SKM-1 (cell line): ENCODE measurements around the gene ZCCHC2.

ENCODE experiments used
- DNase-seq: peaks from one replicate; lab custom pipeline; 2025; ENCODE audit not compliant: unreplicated experiment; lab: John Stamatoyannopoulos, UW

Gene ZCCHC2

DNA sequence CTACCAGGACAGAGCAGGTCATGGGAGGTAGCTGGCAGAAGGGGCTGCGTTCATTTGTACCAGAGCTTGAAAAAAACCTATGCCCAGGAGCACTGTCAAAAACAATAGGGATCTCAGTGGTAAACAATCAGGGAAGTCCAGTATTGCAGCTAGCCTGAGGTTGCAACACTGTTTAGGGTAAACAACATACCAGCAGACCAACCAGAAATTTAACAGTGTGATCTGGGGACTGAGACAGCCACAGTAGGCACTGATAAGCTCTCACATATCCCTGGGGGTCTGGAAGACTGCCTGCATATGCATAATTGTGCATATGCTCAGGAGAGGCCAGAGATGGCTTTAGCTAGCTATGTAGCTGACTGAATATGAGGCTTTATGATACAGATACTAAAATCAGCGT is 12.0 kb upstream of the ZCCHC2 start:
- no peak for DNase-seq

DNA sequence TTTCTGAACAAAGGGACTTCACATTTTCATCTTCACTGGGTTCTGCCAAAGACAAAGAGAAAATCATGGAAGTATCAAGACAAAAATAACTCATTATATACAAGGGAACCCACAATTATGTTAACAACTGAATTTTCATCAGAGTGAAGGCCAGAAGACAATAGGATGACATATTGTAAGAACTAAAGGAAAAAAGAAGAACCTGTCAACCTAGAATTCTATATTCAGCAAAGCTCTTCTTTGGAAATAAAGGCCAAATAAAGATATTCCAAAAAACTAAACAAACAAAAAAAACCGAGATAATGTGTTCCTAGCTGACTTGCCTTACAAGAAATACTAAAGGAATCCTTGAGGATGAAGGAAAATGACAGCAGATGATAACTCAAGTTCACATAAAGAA is 10.3 kb upstream of the ZCCHC2 start:
- DNase-seq: no peak

DNA sequence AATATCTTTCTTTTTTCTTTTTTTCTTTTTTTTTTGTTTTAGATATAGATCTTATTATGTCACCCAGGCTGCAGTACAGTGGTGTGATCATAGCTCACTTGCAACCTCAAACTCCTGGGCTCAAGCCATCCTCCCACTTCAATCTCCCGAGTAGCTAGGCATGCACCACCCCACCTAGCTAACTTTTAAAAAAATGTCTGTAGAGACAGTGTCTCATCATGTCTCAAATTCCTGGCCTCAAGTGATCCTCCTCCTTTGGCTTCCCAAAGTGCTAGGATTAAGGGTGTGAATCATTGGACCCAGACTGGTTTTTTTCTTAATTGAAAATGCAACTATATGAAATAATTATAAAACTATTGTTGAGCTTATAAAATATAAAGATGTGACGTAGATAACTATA is 9.8 kb upstream of the ZCCHC2 start:
- DNase-seq: no peak

DNA sequence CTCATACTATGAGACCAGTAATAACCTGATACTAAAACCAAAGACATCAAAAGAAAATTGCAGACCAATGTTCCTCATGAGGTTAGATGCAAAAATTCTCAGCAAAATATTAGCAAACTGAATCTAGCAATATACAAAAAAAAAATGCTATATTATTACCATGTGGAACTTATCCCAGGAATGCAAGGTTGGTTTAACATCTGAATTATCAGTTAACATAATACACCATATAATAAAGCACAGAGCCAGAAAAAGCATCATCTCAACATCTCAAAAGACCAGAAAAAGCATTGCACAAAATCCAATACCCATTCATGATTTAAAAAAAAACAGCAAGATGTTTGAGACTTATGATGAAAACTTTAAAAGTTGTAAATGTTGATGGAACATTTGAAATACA is 8.3 kb upstream of the ZCCHC2 start:
- no peak for DNase-seq

DNA sequence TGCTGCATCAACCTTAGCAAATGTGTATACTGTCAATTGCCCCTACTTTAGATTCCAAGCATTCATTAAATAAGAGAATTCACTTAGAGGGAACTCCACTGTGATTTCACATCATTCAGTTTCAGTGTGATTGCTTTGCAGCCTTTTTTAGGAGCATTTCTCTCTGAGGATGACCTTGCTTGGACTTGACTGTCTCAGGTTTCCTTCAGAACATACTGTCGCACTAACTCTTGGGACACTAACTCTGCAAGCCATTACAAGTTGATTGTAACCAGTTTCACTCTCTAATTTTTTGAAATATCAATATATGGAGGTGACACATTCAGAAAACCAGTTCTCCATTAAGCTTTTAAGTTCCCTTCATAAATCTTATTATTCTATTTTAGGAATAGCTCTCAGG is 6.6 kb upstream of the ZCCHC2 start:
- no peak for DNase-seq

DNA sequence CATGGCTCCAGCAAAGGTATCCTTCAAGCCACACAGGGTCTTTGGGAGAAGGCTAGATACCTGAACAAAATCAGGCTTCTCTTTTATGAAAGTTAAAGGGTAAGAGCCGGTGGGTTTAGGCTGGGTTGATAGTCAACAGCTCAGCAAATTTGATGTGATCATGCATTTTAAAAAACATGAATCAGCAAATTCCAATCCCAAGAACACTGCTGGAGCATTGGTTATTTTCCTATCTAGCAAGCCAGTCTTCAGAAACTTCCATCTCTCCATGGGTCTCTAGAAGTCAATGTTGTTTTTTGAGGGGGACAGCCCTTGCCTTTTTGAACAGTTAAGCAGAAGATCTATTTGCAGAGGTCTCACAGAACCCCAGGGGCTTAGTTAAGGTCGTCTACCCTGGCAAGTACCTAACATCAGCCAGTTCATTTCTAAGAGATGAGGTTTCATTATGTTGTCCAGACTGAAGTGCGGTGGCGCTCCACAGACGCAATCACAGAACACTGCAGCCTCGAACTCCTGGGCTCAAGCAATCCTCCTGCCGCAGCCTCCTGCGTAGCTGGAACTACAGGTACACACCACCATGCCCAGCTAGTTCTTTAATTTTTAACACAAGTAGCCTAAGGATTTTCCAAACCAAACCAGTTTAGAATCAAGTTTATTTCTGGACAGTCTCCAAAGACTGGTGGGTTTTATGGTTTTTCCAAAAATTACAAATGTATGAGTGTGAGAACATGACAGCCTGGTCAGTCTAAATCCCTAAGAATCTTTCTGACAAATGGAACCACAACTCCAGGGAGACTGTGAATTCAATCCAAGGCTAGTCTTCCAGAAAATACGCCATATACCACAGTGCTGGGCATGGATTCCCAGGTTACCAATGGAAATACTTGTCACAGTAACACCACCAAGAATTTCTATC is 4.1 kb upstream of the ZCCHC2 start:
- DNase-seq: no peak

DNA sequence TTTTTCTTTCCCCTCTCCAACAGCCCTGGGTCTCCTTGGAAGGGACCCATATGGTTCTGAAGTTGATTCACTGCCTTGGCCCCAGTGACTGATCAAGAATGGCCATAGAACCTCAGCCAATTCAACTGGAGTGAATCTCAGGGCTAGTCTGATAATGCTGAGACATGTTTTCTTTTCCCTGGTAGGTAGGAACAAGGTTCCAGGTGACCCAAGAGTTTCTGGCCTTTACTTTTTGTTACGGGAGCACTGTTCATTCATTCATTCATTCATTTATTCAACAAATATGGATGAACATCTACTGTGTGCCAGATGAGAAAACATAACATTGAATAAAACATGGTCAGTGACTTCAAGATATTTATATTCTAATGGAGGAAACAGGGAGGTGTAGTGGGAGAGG is 3.1 kb upstream of the ZCCHC2 start:
- no peak for DNase-seq

DNA sequence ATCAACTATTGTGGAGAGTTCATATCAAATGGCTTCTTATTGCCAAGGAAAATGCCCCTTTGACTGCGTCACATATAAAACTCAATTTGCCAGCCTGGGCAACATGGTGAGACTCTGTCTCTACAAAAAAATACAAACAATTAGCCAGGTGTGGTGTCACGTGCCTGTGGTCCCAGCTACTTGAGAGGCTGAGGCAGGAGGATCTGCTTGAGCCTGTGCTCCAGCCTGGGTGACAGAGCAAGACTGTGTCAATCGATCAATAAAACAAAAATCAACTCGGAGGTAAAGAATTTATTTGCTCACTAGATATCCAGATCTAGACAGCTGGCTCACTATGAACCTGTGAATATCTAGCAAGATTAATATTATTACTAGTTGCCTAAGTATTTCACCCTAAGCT is 1.7 kb upstream of the ZCCHC2 start:
- DNase-seq: no peak

DNA sequence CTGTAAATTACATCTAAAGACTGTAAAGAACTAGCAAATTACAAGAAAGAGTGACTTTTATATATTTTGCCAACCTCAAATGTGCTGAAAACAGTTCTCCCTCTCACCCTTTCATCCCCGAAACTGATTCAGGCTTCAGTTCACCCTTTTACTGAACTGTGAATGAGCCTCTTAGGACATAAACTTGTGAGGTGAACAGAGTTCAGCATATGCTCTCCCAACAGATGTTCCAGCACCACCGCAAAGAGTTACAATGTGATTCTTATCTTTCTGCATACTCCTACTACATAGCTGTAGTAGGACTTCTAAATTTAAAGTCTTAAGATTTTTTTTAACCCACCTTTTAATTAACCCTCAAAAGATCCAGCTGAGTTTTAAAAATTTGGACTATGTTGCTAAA is 1.2 kb upstream of the ZCCHC2 start:
- DNase-seq: no peak

DNA sequence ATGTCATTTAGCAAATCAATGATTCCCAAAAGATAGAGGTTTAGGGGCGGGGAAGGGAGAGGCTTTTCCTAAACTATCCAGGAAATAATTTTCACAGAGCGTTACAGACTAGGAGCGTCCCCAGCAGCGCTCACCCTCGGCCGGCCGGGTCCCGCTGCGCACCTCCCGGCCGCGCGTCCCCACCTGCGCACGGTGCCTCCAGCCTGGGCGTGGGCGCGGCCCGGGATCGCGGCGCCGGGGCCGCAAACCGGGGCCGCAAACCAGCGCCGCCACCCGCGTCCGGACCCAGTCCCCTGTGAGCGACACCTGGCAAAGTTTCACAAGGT is 684 bp upstream of the ZCCHC2 start:
- no peak for DNase-seq

DNA sequence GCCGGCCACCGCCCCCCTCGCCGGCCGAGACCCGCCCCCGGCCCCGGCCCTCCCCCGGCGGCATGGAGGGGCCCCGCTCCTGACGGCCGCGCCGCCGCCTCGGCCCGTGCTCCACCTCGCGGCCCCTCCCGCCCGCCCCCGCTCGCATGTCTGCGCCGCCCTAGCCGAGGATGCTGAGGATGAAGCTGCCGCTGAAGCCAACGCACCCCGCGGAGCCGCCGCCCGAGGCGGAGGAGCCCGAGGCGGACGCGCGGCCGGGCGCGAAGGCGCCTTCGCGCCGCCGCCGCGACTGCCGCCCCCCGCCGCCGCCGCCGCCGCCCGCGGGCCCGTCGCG is 397 bp downstream of the ZCCHC2 start:
- DNase-seq: no peak

DNA sequence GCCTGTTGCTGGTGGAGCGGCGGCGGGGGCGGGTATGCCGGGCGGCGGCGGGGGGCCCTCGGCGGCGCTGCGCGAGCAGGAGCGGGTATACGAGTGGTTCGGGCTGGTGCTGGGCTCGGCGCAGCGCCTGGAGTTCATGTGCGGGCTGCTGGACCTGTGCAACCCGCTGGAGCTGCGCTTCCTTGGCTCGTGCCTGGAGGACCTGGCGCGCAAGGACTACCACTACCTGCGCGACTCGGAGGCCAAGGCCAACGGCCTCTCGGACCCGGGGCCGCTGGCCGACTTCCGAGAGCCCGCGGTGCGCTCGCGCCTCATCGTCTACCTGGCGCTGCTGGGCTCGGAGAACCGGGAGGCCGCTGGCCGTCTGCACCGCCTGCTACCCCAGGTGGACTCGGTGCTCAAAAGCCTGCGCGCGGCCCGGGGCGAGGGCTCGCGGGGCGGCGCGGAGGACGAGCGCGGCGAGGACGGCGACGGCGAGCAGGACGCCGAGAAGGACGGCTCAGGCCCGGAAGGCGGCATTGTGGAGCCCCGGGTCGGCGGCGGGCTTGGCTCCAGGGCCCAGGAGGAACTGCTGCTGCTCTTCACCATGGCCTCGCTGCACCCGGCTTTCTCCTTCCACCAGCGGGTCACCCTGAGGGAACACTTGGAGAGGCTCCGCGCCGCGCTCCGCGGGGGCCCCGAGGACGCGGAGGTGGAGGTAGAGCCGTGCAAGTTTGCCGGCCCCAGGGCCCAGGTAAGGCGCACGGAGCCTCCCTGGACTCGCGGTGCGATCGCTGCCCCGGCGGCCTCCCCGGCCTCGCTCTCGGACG is 1.0 kb downstream of the ZCCHC2 start:
- DNase-seq: no peak

DNA sequence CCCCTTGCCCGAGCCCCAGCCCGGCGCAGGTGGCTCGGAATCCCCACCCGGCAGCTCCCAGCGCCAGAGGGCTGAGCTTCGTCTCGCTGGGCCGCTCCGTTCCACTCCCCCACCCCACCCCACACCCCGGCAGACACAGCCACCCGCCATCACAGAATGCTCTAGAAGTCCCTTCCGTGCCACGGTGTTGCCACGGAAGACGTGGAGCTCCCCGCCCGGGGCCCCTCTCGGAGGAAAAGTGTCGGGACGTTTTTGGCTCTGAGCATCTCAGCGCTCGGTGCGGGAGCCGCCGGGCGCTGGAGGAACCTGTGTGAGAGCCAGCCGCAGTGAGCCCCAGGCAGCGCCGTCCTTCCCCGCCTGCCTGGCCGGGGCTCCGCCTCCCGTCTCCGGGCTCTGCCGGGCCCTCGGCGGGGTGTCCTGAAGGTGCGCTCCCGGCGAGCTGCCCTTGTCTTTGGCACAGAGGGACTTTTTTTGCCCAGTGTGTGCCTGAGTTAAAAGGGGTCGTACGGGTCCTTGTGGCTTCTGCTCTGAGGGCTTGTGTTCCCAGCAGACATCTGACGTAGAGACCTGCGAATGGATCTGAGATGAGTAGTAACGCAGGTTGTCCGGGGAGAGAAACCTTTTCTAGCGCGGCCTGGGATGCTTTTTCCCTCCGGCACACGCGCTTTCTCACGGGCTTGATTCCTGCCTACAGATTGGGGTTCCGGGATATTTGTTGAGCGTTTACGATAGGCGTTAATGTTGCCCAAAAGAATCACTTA is 1.8 kb downstream of the ZCCHC2 start:
- DNase-seq: no peak

DNA sequence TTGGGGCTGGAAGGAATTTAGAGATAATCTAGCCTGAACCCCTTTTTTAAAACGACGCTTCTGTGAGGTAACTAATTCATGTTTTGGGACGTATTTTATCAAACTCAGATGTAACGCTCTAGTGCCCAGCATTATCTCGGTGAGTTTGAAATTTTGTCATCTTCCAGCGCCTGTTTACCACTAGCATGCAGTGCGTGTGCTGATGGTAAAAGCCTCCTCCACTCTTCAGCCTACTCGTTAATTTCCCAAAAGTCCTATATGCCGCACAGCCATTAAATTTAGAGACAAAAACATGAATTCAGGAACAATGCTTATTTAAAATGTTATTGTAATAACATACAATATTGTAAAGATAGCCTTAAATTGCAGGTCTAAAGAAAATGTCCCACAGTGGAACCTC is 2.8 kb downstream of the ZCCHC2 start:
- no peak for DNase-seq

DNA sequence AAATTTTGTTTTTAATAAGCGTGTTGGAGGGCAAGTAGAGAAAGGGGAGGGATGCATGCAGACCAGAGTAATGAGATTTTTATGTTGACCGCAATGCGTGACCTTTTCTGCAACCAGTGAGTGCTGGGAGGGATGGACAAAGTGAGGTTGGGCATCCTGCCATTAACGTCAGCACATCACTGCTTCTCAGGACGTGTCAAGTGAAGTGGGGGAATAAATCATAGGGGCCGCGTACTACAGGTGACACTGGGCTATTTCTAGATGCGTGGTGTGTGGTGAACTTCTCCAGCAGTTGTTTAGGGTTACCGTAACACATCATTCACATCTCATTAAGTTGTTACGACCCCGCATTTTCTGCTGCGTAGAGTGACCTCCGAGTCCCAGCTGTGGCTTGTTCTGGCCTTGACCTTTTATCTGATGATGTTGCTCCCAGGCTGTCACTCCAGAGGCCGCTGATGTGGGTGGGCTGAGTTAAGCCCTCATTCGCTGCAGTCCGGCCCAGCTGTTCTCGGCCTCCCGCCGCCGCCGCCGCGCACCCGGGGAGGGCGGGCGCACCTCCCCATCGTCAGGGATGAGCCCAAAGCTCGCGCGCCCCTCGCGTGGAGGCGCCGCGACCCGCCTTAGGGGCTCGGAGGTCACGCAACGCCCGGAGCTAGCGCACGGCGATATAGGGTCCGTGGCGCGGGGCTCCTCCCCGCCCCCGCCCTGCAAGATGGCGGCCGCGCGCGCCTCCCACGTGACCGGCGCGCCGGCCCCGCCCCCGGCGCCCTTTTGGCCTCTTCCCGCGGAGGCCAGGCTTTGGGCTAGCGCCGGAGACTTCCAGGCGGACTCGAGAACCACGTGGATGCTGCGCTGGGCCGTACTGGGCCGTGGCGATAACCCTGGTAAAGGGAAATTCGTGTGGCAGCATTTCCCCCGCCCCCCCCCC is 3.5 kb downstream of the ZCCHC2 start:
- DNase-seq: peak; percentile 55

DNA sequence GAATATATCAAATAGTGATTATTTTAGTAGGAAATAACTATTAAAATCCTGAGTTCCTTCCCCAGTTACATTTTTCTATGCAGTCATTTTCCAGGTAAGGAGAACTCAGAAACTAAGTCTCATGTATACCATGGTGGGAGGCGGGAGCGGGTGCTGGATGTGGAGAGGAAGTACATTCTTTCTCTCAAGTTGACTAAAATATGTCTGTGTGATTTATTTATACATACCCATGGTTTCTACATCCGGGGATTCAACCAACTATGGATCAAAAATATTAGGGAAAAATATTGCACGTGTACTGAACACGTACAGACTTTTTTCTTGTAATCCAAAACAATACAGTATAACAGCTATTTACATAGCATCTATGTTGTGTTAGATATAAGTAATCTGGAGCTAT is 6.8 kb downstream of the ZCCHC2 start:
- DNase-seq: no peak

DNA sequence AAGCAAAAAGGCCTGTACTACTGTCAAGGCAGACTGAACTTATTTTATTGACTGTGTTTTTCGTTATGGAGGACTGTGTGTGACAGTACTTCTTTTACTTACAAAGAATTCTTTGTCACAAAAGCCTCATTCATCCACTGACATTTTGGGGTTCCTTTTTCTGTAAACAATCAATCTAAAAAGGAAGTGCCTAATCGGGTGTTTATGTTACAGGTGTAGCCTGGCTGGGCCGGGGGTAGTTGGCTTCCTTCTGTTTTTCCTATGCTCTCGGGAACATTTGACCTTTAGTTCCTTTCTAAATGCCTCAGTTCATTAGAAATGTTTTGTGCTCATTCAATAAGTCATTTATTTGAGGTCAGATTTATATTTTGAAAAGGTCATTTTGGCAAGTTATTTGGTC is 8.3 kb downstream of the ZCCHC2 start:
- no peak for DNase-seq

DNA sequence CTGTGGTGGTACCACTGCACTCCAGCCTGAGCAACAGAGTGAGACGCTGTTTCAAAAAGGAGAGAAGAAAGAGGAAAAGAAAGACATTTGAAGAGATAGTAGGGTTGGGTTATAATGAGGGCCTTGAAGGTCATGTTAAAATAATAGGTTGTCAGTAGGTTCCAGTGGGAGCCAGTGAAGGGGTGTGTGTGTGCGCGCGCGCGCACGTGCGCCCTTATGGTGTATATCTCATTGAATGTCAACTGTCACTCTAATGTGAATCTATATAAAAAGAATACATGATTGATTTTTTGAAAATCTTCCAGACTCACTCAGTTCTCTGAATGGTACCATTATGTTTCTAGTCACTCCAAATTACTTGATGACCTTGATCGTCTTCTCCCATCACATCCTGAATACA is 9.1 kb downstream of the ZCCHC2 start:
- no peak for DNase-seq

DNA sequence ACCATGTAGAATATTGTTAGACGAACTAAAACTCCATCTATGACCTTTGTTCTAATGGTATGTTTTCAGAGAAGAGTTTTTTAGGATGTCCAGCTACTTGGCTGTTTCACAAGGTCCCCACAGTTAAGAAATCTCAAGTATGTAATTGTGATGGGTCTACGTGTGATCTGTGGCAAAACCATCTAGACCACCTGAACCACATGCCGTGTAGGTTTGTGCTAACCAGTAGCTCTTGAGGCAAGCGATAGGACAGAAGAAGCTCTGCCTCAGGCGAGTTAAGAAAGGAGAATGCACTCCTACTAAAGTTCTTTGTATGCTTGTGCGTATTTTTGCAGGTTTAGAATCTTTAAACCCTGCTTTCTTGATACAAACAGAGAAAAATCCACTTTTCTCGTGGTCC is 13.2 kb downstream of the ZCCHC2 start:
- DNase-seq: no peak

DNA sequence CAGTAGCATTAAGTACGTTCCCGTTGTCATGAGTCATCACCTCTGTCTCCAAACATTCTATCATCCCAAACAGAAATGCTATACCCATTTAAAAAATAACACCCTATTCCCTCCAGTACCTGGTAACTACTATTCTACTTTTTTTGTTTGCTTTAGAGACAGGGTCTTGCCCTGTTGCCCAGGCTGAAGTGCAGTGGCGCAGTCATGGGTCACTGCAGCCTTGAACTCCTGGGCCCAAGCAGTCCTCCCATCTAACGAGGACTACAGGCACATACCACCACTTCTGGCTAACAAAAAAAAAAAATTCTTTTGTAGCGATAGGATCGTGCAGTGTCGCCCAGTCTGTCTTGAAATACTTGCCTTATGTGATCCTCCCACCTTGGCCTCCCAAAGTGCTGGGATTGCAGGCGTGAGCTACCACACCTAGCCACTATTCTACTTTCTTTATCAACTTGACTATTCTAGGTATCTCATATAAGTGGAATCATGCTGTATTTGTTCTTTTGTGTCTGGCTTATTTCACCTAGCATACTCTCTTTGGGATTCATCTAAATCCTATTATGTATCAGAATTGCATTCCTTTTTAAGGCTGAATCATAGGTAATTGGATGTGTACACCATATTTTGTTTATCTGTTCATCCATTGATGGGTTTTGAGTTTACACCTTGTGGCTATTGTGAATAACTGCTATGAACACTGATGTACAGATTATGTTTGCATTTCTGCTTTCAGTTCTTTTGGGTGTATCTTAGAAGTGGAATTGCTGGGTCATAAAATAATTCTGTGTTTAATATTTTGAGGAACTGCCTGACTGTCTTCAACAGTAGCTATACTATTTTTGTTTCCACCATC is 14.4 kb downstream of the ZCCHC2 start:
- no peak for DNase-seq
